Superior temporal gyrus (tissue), 1 donor: ENCODE measurements around the gene PLCH1.
"Not testable (repeated sequence)": the region's sequence is repeated elsewhere in the genome, so short reads cannot be mapped to it uniquely, and the experiment has no call there.

Source experiments
- DNase-seq: peaks from one replicate; pipeline ENCODE4 v3.0.0-alpha.2; 2016; ENCODE audit errors: extremely low spot score

PLCH1 gene

DNA sequence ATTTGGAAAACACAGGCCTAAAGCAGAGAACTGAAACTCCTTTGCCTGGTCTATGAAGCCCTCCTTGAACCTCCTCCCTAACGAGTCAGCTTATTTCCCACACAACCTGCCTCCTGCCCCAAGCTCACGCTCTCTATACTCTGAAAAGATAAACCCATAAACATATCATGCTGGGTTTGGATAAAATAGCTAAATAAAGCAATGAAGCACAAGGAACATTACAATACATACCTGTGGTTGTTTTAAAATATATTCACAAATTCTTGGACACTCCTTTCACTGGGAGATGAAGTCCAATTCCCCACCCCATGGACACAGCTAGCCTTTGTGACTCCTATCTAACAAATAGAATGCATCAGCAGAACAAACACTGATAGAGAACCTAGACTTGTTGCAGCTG is 98.2 kb downstream of the PLCH1 start:
- no peak for DNase-seq

GRCh38 chr3:155646128-155646527 is 98.7 kb downstream of the PLCH1 start:
- no peak for DNase-seq

GRCh38 chr3:155643581-155644165 is 101.2 kb downstream of the PLCH1 start:
- no peak for DNase-seq

DNA sequence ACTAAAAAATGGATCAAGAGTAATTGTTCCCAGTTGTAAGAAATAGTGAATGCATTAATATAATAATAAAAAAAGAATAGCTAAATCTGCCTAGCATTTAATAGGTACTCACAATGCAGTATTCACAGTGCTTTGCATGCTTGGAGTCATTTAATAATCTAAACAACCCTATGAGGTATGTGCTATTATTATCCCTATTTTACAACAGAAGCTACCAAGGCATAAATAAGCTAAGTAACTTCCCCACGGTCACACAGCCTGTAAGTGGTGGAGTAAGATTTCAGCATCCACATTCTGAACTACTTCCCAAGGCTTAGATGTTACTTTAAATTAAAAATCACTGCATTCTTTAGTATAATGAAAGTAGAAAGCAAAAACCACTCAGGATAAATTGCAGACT is 102.9 kb downstream of the PLCH1 start:
- no peak for DNase-seq

DNA sequence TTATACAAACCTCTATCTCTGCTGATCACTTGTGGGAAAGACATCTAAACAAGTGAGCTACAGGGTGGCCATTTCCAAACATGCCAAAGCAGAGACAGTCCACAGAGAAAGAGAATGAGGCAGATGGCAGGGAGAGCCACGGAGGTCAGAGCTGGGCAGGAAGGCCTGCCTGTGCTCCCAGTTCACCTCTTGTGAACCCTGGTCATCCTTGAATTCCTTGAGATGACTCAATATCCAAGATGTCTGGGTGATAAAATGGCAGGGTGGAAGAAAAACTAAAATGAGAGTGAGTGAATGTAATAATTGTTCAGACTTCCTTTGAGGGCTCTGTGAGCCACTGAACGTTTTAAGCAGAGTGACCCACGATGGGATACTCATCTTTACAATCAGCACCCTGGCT is 104.8 kb downstream of the PLCH1 start:
- no peak for DNase-seq

GRCh38 chr3:155639462-155640055 is 105.3 kb downstream of the PLCH1 start:
- no peak for DNase-seq

GRCh38 chr3:155638461-155638860 is 106.4 kb downstream of the PLCH1 start:
- not testable (repeated sequence) for DNase-seq

GRCh38 chr3:155637567-155637966 is 107.3 kb downstream of the PLCH1 start:
- DNase-seq = no peak

DNA sequence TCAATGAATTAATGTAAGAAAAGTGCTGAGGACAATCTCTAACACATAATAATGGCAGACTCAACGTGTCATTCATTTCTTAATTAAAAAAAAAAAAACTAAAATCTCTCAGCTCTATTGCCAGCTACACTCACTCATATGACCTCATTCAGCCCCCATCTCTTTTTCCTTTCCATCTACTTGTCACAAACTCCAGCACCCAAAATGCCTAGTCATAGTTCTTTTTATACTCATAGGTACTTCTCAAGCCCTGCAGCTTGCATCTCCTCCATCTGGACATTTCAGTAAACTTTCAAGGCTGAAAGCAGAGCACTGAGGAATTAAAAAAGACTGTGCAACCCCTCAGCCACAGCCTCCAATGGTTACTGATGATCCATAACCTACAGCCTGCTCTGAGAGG is 109.8 kb downstream of the PLCH1 start:
- no peak for DNase-seq

- no peak for DNase-seq
Observed at GRCh38 chr3:155634121-155634719, 110.7 kb downstream of the PLCH1 start.

- no peak for DNase-seq
Observed at GRCh38 chr3:155631323-155632019, 113.4 kb downstream of the PLCH1 start.

DNA sequence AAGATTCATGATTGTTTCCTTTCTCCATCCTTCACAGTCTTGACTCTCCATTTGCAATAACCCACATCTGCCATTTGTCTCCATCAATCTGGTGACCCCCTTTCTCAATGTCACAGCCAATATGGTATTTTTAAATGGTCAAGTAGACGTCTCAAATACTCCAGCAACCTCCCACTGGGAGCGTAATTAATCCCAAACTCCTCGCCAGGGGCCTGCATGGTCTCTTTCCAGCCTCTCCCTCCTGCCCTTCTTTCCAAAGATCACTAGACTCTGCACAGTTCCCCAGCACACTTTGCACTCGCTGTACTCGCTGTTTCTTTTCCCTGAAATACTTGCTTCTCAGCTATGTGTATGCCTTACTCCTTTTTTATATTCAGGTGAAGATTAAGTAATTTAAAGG is 115.3 kb downstream of the PLCH1 start:
- no peak for DNase-seq

- DNase-seq = no peak
Observed at GRCh38 chr3:155629056-155629455, 115.8 kb downstream of the PLCH1 start.

- DNase-seq = not testable (repeated sequence)
Observed at GRCh38 chr3:155622647-155623046, 122.2 kb downstream of the PLCH1 start.

- DNase-seq = not testable (repeated sequence)
Observed at GRCh38 chr3:155620552-155620951, 124.3 kb downstream of the PLCH1 start.

GRCh38 chr3:155619118-155619915 is 125.6 kb downstream of the PLCH1 start:
- no peak for DNase-seq

DNA sequence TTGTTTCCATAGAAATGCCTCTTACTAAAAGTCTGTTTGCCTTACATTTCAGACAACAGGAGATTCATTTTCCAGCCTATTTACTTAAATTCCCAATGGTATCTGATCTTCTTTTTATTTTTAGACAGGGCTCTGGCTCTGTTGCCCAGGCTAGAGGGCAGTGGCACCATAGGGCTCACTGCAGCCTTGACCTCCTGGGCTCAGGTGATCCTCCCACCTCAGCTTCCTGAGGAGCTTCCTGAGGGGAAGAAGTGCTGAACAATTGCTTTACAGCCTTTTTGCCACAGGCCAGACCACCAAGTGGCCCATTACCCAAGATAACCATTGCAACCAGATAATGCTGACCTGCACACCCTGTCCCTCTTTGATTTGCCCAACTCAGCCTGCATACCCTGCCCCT is 126.3 kb downstream of the PLCH1 start:
- no peak for DNase-seq

DNA sequence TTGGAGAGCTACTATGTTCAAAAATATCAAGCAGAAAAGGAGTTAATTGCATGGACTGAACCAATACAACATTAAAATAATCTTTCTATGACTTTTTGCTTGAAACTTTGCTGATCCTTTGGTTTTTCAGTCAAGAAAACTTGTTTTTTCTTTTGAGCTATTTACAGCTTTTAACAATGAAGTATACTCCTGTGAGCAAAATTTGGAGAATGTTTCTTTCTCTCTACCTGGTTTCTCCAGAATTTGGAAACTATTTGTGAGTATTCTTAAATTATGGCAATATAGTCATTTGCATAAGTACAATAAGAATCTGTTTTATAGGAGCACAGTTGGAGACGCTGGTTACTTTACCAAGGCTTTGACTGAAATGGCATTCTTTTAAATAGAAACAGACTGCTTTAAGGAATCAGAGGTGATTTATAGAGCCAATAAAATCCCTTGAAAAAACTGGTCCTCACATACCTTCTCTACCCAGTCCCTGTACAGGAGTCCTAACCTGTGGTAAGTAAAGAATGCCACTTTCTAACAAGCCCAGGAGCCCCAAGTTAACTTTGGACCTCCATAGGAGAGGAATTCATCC is 127.4 kb downstream of the PLCH1 start:
- no peak for DNase-seq

DNA sequence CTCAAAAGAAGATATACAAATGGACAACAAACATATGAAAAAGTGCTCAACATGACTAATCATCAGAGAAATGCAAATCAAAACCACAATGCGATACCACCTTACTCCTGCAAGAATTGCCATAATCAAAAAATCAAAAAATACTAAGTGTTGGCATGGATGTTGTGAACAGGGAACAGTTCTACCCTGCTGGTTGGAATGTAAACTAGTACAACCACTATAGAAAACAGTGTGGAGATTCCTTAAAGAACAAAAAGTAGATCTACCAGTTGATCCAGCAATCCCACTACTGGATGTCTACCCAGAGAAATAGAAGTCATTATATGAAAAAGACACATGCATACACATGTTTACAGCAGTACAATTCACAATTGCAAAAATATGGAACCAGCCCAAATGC is 129.7 kb downstream of the PLCH1 start:
- not testable (repeated sequence) for DNase-seq

DNA sequence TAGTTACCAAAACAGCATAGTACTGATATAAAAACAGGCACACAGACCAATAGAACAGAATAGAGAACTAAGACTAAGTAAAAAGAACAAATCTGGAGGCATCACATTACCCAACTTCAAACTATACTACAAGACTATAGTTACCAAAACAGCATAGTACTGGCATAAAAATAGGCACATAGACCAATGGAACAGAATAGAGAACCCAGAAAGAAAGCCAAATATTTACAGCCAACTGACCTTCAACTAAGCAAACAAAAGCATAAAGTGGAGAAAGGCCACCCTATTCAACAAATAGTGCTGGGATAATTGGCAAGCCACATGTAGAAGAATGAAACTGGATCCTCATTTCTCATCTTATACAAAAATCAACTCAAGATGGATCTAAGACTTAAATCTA is 130.5 kb downstream of the PLCH1 start:
- DNase-seq = not testable (repeated sequence)

- no peak for DNase-seq
Observed at GRCh38 chr3:155611456-155611855, 133.4 kb downstream of the PLCH1 start.

DNA sequence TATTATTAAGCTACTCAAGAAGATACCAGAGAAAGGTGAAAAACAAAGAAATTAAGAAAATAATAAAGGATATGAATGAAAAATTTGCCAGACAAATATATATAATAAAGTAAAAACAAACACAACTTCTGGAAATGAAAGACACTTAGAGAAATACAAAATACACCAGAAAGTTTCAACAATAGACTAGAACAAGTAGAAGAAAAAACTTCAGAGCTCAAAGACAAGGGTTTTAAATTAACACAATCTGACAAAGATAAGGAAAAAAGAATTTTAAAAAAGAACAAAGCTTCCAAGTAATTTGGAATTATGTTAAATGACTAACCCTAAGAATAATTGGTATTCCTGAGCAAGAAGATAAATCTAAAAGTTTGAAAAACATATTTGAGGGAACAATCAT is 135.3 kb downstream of the PLCH1 start:
- no peak for DNase-seq
